ENCODE data around the gene CENPF. TPM values are rescaled to one million over a fixed set of nuclear protein-coding genes. Genes with fewer than 3 reads are reported as not detected.

CENPF gene
- total RNA-seq = 10 to 100 TPM in 1 of 2 donors, 1 to 10 TPM in 1; 2.9 to 10.9 TPM

GRCh38 chr1:214602764-214603657 lies at the start of gene CENPF:
TSS of gene CENPF (plus strand) at chr1:214603195. CDS start at chr1:214613755, 10,560 bp downstream.
- Histone ChIP-seq H3K4me1 (replicated peaks) (no peaks in the 10 kb centered on the region), H3K27ac (no peak within 1 kb of the TSS), H3K36me3 (no peaks in the 10 kb centered on the region), H3K27me3 (replicated peaks; ENCODE audit: insufficient read depth) (no peaks in the 10 kb centered on the region), H3K4me3 (peak within 1 kb of the TSS; percentile 45 to 50), H3K9me3 (no peaks in the 10 kb centered on the region)
- WGBS = under 1% methylated on average over 58 of the region's 65 CpGs
- intact Hi-C loops (cut with DNase I) = no loop called here
- DNase-seq (ENCODE audit: low spot score) = peak; percentile 95
- TF ChIP-seq POLR2AphosphoS5 (IDR thresholded peaks at IDR 0.05) (peak; percentile 85), POLR2A (IDR thresholded peaks at IDR 0.05) (peak; percentile 17), CTCF (IDR thresholded peaks at IDR 0.05) (peak; percentile 13 to 54 (median 30))

- H3K27me3 ChIP-seq (replicated peaks; ENCODE audit: insufficient read depth) = no peaks in the 10 kb centered on the region
Measured at GRCh38 chr1:214557952-214558735, 44.9 kb upstream of the CENPF start.

GRCh38 chr1:214563881-214564280 lies 39.1 kb upstream of the CENPF start:
- Histone ChIP-seq H3K9me3 (no peaks in the 10 kb centered on the region), H3K36me3 (no peaks in the 10 kb centered on the region), H3K27ac (no peak overlapping the region), H3K4me1 (replicated peaks) (no peaks in the 10 kb centered on the region), H3K4me3 (no peak overlapping the region), H3K27me3 (replicated peaks; ENCODE audit: insufficient read depth) (no peaks in the 10 kb centered on the region)
- no peak for TF ChIP-seq CTCF (IDR thresholded peaks at IDR 0.05)
- TF ChIP-seq POLR2A (IDR thresholded peaks at IDR 0.05) = no peak
- no peak for TF ChIP-seq POLR2AphosphoS5 (IDR thresholded peaks at IDR 0.05)
- intact Hi-C loops (cut with DNase I) = no loop called here
- DNase-seq (ENCODE audit: low spot score) = no peak

More at GRCh38 chr1:214557952-214558735, 44.9 kb upstream of the CENPF start:
- DNase-seq (ENCODE audit: low spot score) = no peak
- no peaks in the 10 kb centered on the region for H3K36me3 ChIP-seq
- intact Hi-C loops (cut with DNase I) = no loop called here
- H3K27ac ChIP-seq = no peak overlapping the region
- no peaks in the 10 kb centered on the region for H3K9me3 ChIP-seq
- H3K4me1 ChIP-seq (replicated peaks) = no peaks in the 10 kb centered on the region
- no peak overlapping the region for H3K4me3 ChIP-seq
- WGBS = 56% methylated on average over 8 of the region's 8 CpGs
- TF ChIP-seq POLR2AphosphoS5 (IDR thresholded peaks at IDR 0.05) = no peak
- TF ChIP-seq POLR2A (IDR thresholded peaks at IDR 0.05) = no peak
- no peak for TF ChIP-seq CTCF (IDR thresholded peaks at IDR 0.05)

- Histone ChIP-seq H3K9me3 (no peaks in the 10 kb centered on the region), H3K4me3 (no peak overlapping the region), H3K36me3 (no peaks in the 10 kb centered on the region), H3K4me1 (replicated peaks) (no peaks in the 10 kb centered on the region), H3K27me3 (replicated peaks; ENCODE audit: insufficient read depth) (no peaks in the 10 kb centered on the region), H3K27ac (no peak overlapping the region)
- no peak for DNase-seq (ENCODE audit: low spot score)
- intact Hi-C loops (cut with DNase I) = no loop called here
- 84% methylated on average over 1 of the region's 1 CpG for WGBS
- TF ChIP-seq POLR2AphosphoS5 (IDR thresholded peaks at IDR 0.05) (no peak), POLR2A (IDR thresholded peaks at IDR 0.05) (no peak), CTCF (IDR thresholded peaks at IDR 0.05) (no peak)
Measured at GRCh38 chr1:214565310-214565709, 37.7 kb upstream of the CENPF start.

Measured in prostate gland (tissue), 2 donors.